ENCODE measurements around the gene XYLB. TPM values are rescaled to one million over a fixed set of nuclear protein-coding genes. Genes with fewer than 3 reads are reported as not detected.

XYLB gene
- total RNA-seq, 1 experiment from 2014 or later: 14.0 TPM

DNA sequence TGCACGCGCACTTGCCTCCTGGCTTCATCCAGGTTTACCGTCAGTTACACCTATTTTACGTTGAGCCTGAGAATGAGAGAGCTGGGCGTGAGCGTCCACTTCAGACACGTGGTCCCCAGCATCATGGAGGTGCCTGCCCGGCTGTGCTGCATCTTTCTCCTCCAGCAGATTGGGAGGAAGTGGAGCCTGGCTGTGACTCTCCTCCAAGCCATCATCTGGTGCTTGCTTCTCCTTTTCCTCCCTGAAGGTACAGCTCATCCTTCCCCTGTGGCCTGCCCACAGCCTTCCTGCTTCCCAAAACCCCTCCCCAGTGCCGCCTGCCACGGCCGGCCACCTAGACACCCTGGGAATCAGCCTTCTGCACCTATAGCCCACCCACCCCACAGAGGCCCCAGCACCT lies 32.9 kb upstream of the XYLB start:
- Histone ChIP-seq H3K9me3 (ENCODE audit: control insufficient read depth in 1 of 2, insufficient read depth in 1 of 2, low read depth in 1 of 2, low read length in 2 of 2) (no peaks in the 10 kb centered on the region), H3K36me3 (ENCODE audit: control insufficient read depth in 1 of 2, insufficient read depth in 2 of 2, low read length in 2 of 2) (no peaks in the 10 kb centered on the region), H3K9ac (ENCODE audit: low read length) (no peak overlapping the region), H2AFZ (ENCODE audit: low read depth, low read length, poor library complexity, severe bottlenecking) (no peak overlapping the region), H3K9me2 (ENCODE audit: insufficient read depth) (no peaks in the 10 kb centered on the region), H3K79me2 (ENCODE audit: insufficient read depth, low read length) (no peaks in the 10 kb centered on the region), H3K4me2 (ENCODE audit: low read length) (no peak overlapping the region), H3K27ac (ENCODE audit: low read depth, low read length) (no peak overlapping the region), H3K4me1 (ENCODE audit: control insufficient read depth in 1 of 2, insufficient read depth in 2 of 2, low read length in 2 of 2) (no peaks in the 10 kb centered on the region), H4K20me1 (ENCODE audit: insufficient read depth) (no peaks in the 10 kb centered on the region), H3K4me3 (replicated peaks in 1 of 2; ENCODE audit: low read depth in 1 of 2, low read length in 2 of 2) (no peak overlapping the region), H3K27me3 (ENCODE audit: insufficient read depth, low read length) (no peaks in the 10 kb centered on the region)
- ATAC-seq (no peak), DNase-seq (ENCODE audit: low read depth, low spot score) (no peak)
- intact Hi-C loops (cut with micrococcal nuclease): no loop called here
- no TSS peak for BruUV-seq (replicated peaks)
- ChIA-PET RAD21 (ENCODE audit: low non-redundant PET in 1 of 2, low total read pairs in 2 of 2, uncharacterized antibody in 2 of 2, unreplicated experiment in 2 of 2) (no interaction called here), CTCF (no interaction called here), POLR2A (no interaction called here)
- TF ChIP-seq EZH2 (IDR thresholded peaks at IDR 0.05) (no peak), ZNF274 (IDR thresholded peaks at IDR 0.05; ENCODE audit: low read depth, low read length) (no peak), CEBPB (IDR thresholded peaks at IDR 0.05; ENCODE audit: low read depth) (no peak), SP1 (IDR thresholded peaks at IDR 0.05; ENCODE audit: low read depth) (no peak), SRF (IDR thresholded peaks at IDR 0.05; ENCODE audit: low read depth) (no peak), ZFX (IDR thresholded peaks at IDR 0.05) (no peak), TCF7L2 (IDR thresholded peaks at IDR 0.05; ENCODE audit: borderline replicate concordance, extremely low read depth, insufficient read depth, insufficient read length) (no peak), EZH2phosphoT487 (IDR thresholded peaks at IDR 0.05; ENCODE audit: borderline replicate concordance) (no peak), EGR1 (IDR thresholded peaks at IDR 0.05; ENCODE audit: low read depth) (no peak), JUND (IDR thresholded peaks at IDR 0.05) (no peak), ELF1 (IDR thresholded peaks at IDR 0.05; ENCODE audit: borderline replicate concordance, low read depth) (no peak), RAD21 (IDR thresholded peaks at IDR 0.05; ENCODE audit: low read depth) (no peak), YY1 (IDR thresholded peaks at IDR 0.05; ENCODE audit: extremely low read depth, insufficient replicate concordance, low read depth, low read length) (no peak)
- TF ChIP-seq, protein P1, sequence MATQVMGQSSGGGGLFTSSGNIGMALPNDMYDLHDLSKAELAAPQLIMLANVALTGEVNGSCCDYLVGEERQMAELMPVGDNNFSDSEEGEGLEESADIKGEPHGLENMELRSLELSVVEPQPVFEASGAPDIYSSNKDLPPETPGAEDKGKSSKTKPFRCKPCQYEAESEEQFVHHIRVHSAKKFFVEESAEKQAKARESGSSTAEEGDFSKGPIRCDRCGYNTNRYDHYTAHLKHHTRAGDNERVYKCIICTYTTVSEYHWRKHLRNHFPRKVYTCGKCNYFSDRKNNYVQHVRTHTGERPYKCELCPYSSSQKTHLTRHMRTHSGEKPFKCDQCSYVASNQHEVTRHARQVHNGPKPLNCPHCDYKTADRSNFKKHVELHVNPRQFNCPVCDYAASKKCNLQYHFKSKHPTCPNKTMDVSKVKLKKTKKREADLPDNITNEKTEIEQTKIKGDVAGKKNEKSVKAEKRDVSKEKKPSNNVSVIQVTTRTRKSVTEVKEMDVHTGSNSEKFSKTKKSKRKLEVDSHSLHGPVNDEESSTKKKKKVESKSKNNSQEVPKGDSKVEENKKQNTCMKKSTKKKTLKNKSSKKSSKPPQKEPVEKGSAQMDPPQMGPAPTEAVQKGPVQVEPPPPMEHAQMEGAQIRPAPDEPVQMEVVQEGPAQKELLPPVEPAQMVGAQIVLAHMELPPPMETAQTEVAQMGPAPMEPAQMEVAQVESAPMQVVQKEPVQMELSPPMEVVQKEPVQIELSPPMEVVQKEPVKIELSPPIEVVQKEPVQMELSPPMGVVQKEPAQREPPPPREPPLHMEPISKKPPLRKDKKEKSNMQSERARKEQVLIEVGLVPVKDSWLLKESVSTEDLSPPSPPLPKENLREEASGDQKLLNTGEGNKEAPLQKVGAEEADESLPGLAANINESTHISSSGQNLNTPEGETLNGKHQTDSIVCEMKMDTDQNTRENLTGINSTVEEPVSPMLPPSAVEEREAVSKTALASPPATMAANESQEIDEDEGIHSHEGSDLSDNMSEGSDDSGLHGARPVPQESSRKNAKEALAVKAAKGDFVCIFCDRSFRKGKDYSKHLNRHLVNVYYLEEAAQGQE (IDR thresholded peaks at IDR 0.05; ENCODE audit: low read depth): no peak
- TF ChIP-seq, protein P2, sequence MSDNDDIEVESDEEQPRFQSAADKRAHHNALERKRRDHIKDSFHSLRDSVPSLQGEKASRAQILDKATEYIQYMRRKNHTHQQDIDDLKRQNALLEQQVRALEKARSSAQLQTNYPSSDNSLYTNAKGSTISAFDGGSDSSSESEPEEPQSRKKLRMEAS (IDR thresholded peaks at IDR 0.05): no peak
- TF ChIP-seq, protein P3, sequence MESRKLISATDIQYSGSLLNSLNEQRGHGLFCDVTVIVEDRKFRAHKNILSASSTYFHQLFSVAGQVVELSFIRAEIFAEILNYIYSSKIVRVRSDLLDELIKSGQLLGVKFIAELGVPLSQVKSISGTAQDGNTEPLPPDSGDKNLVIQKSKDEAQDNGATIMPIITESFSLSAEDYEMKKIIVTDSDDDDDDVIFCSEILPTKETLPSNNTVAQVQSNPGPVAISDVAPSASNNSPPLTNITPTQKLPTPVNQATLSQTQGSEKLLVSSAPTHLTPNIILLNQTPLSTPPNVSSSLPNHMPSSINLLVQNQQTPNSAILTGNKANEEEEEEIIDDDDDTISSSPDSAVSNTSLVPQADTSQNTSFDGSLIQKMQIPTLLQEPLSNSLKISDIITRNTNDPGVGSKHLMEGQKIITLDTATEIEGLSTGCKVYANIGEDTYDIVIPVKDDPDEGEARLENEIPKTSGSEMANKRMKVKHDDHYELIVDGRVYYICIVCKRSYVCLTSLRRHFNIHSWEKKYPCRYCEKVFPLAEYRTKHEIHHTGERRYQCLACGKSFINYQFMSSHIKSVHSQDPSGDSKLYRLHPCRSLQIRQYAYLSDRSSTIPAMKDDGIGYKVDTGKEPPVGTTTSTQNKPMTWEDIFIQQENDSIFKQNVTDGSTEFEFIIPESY (IDR thresholded peaks at IDR 0.05; ENCODE audit: extremely low read depth, insufficient replicate concordance, low read length): no peak
- TF ChIP-seq, protein P4, sequence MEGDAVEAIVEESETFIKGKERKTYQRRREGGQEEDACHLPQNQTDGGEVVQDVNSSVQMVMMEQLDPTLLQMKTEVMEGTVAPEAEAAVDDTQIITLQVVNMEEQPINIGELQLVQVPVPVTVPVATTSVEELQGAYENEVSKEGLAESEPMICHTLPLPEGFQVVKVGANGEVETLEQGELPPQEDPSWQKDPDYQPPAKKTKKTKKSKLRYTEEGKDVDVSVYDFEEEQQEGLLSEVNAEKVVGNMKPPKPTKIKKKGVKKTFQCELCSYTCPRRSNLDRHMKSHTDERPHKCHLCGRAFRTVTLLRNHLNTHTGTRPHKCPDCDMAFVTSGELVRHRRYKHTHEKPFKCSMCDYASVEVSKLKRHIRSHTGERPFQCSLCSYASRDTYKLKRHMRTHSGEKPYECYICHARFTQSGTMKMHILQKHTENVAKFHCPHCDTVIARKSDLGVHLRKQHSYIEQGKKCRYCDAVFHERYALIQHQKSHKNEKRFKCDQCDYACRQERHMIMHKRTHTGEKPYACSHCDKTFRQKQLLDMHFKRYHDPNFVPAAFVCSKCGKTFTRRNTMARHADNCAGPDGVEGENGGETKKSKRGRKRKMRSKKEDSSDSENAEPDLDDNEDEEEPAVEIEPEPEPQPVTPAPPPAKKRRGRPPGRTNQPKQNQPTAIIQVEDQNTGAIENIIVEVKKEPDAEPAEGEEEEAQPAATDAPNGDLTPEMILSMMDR (IDR thresholded peaks at IDR 0.05 in 2 of 3, conservative IDR thresholded peaks at IDR 0.05 in 1 of 3; ENCODE audit: borderline replicate concordance in 1 of 3, insufficient read depth in 1 of 3, low read depth in 2 of 3, low read length in 2 of 3): no peak
